DOHH2 (cell line): Measurements from ENCODE around the gene MGST1.
"Not testable (repeated sequence)": the region's sequence is repeated elsewhere in the genome, so short reads cannot be mapped to it uniquely, and the experiment has no call there.

ENCODE experiments used
- EZH2phosphoT487 ChIP-seq: fragments of 200-600 bp; sonication (generic); IDR thresholded peaks from 2 replicates; pipeline ENCODE4 v1.6.1; 2017; ENCODE audit warnings: borderline replicate concordance, mild to moderate bottlenecking, antibody characterized with exemption, low read length, moderate library complexity, mixed read lengths
- TF ChIP-seq, protein P1 (sequence below): fragments of 200-600 bp; sonication (generic); IDR thresholded peaks from one replicate; pipeline ENCODE4 v1.5.1; 2014; ENCODE audit warnings: antibody characterized with exemption, mild to moderate bottlenecking, low read depth, low read length; ENCODE audit not compliant: poor library complexity, severe bottlenecking

DNA sequence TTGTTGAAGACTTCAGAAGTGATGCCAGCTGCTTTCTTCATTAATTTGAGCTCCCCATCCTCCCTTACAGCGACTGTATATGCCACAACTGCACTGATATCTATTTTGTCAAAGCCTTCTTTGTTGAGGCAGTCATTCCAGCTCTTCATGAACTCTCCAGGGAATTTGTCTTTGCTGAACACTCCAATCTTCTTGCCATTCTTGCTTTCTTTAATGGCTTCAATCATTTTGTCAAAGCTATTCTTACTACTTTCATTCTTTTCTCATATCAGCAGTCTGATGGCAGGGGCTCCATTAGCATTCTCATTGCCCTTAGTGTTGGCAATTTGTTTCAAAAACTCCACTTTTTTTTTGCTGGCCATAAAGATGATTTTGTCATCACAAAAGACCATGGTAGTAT lies 54.4 kb downstream of the MGST1 start:
- TF ChIP-seq EZH2phosphoT487 = not testable (repeated sequence)
- TF ChIP-seq, protein P1, sequence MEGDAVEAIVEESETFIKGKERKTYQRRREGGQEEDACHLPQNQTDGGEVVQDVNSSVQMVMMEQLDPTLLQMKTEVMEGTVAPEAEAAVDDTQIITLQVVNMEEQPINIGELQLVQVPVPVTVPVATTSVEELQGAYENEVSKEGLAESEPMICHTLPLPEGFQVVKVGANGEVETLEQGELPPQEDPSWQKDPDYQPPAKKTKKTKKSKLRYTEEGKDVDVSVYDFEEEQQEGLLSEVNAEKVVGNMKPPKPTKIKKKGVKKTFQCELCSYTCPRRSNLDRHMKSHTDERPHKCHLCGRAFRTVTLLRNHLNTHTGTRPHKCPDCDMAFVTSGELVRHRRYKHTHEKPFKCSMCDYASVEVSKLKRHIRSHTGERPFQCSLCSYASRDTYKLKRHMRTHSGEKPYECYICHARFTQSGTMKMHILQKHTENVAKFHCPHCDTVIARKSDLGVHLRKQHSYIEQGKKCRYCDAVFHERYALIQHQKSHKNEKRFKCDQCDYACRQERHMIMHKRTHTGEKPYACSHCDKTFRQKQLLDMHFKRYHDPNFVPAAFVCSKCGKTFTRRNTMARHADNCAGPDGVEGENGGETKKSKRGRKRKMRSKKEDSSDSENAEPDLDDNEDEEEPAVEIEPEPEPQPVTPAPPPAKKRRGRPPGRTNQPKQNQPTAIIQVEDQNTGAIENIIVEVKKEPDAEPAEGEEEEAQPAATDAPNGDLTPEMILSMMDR = not testable (repeated sequence)
